SK-N-MC (cell line): ENCODE results near the gene ARHGAP26.

Experiments used
- EZH2 ChIP-seq: fragments of 200-600 bp; sonication (generic); IDR thresholded peaks from one replicate; pipeline ENCODE4 v1.6.1; 2017; ENCODE audit warnings: antibody characterized with exemption
- FOXP2 ChIP-seq: optimal IDR thresholded peaks from 2 replicates; pipeline ENCODE3; 2011; ENCODE audit warnings: mild to moderate bottlenecking, moderate library complexity; ENCODE audit not compliant: insufficient read depth; ENCODE audit errors: extremely low read length, control extremely low read depth
- POLR2AphosphoS5 ChIP-seq: IDR thresholded peaks from 2 replicates; pipeline ENCODE4 v1.6.1; 2012; ENCODE audit warnings: mild to moderate bottlenecking, low read depth, low read length, borderline replicate concordance

DNA sequence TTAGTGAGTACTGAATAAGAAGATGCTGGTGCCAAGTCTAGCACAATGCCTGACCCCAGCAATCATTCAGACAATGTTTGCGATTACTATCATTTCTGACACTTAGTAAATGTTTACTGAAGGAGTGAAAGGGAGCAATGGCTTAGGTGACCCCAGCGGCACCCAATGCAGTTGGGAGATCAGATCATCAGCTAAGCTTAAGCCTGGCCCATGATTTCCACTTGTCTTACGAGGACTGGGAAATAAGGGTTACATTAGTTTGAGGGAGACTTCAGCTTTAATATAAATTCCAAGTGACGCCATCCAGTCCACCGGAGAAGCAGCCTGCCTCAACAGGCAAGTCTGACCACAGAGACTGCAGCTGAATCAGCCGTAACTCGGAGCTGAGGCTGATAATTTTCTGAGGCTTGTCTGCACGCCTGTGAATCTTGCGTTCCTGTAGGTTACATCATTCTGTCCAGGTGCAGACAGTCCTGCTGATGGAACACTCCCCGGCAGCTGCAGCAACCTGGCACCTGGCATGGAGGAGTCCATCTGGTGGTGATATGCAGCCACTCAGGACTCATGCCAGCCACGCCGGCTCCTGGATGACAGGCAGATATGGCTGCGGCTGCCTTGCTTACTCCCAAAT lies 49.4 kb upstream of the ARHGAP26 start:
- TF ChIP-seq POLR2AphosphoS5 (no peak), FOXP2 (no peak), EZH2 (no peak)
